Stimulated activated CD8-positive, alpha-beta memory T cell treated with anti-CD3 and anti-CD28 coated beads, Interleukin-12 subunit alpha, Interleukin-12 subunit beta, amount 100 ng/mL, for 4 hours (primary cell): ENCODE results near the gene ARIH2.

ENCODE experiments used
- DNase-seq: peaks from one replicate; pipeline ENCODE4 v3.0.0-alpha.2; 2020; ENCODE audit warnings: low read depth

Gene ARIH2

GRCh38 chr3:48929358-48930035, 10.9 kb downstream of the ARIH2 start:
- DNase-seq, result no peak

- DNase-seq, result no peak
These were observed 11.9 kb downstream of the ARIH2 start for GRCh38 chr3:48930590-48930989.

GRCh38 chr3:48931944-48932580, 13.4 kb downstream of the ARIH2 start:
- no peak for DNase-seq

GRCh38 chr3:48934333-48934991, 15.8 kb downstream of the ARIH2 start:
- no peak for DNase-seq

GRCh38 chr3:48935530-48935929, 16.9 kb downstream of the ARIH2 start:
- DNase-seq, result no peak

GRCh38 chr3:48938156-48938555, 19.5 kb downstream of the ARIH2 start:
- DNase-seq, result no peak

GRCh38 chr3:48938689-48939088, 20.0 kb downstream of the ARIH2 start:
- no peak for DNase-seq

- DNase-seq, result no peak
These were observed 26.8 kb downstream of the ARIH2 start for GRCh38 chr3:48945432-48945831.

GRCh38 chr3:48945891-48946549, 27.4 kb downstream of the ARIH2 start:
- no peak for DNase-seq

- DNase-seq, result no peak
These were observed 30.7 kb downstream of the ARIH2 start for GRCh38 chr3:48949376-48949717.

GRCh38 chr3:48950051-48950450, 31.4 kb downstream of the ARIH2 start:
- no peak for DNase-seq

- no peak for DNase-seq
These were observed 33.1 kb downstream of the ARIH2 start for GRCh38 chr3:48951764-48952163.

- DNase-seq, result peak; percentile 11
These were observed 34.0 kb downstream of the ARIH2 start for GRCh38 chr3:48952510-48953118.

- no peak for DNase-seq
These were observed 38.5 kb downstream of the ARIH2 start for GRCh38 chr3:48957006-48957705.

- no peak for DNase-seq
These were observed 42.3 kb downstream of the ARIH2 start for GRCh38 chr3:48960841-48961413.

GRCh38 chr3:48962340-48962739, 43.7 kb downstream of the ARIH2 start:
- no peak for DNase-seq

- DNase-seq, result no peak
These were observed 44.3 kb downstream of the ARIH2 start for GRCh38 chr3:48962939-48963338.

- DNase-seq, result no peak
These were observed 44.9 kb downstream of the ARIH2 start for GRCh38 chr3:48963591-48963990.

GRCh38 chr3:48966367-48966766, 47.7 kb downstream of the ARIH2 start:
- DNase-seq, result no peak

- no peak for DNase-seq
These were observed 48.3 kb downstream of the ARIH2 start for GRCh38 chr3:48966876-48967361.

- no peak for DNase-seq
These were observed 51.9 kb downstream of the ARIH2 start for GRCh38 chr3:48970586-48970985.
